HEK293 (cell line): Measurements from ENCODE around the gene GFOD1.

Experiments
- CTCF ChIA-PET: fragments of 350-600 bp; formaldehyde crosslinking; extraction: SDS; loops from one replicate; lab custom pipeline; 2021; ENCODE audit warnings: antibody characterized with exemption; lab: Yijun Ruan, JAX
- POLR2A ChIA-PET: fragments of 300-600 bp; formaldehyde crosslinking; extraction: SDS; loops from one replicate; lab custom pipeline; 2020; ENCODE audit warnings: antibody characterized with exemption, inconsistent platforms; lab: Yijun Ruan, JAX
- H3K27ac ChIP-seq: fragments of 200-500 bp; sonication (Bioruptor generic); 2 replicates; pipeline ENCODE4 v1.5.1; 2014; ENCODE audit warnings: low read depth, low read length, control low read depth, inconsistent platforms; ENCODE audit errors: extremely low read depth
- H3K36me3 ChIP-seq, 2 experiments: fragments of 200-500 bp in 1 of 2; sonication (Bioruptor generic) in 1 of 2; 1 replicate in 1 of 2; 2 replicates in 1 of 2; pipeline ENCODE4 v1.5.1; 2014 to 2017; ENCODE audit warnings: inconsistent platforms in 2 of 2, low read length in 2 of 2; ENCODE audit not compliant: control insufficient read depth in 2 of 2, insufficient read depth in 1 of 2
- H3K4me1 ChIP-seq: fragments of 200-500 bp; sonication (Bioruptor generic); 2 replicates; pipeline ENCODE4 v1.5.1; 2014; ENCODE audit warnings: mild to moderate bottlenecking, low read length, inconsistent platforms; ENCODE audit not compliant: control insufficient read depth, insufficient read depth
- H3K4me3 ChIP-seq: 2 replicates; pipeline ENCODE4 v1.5.1; 2011; ENCODE audit warnings: low read depth, mild to moderate bottlenecking, control low read depth, low read length, moderate library complexity
- H3K9me3 ChIP-seq: fragments of 200-500 bp; sonication (Bioruptor generic); 2 replicates; pipeline ENCODE4 v1.5.1; 2014; ENCODE audit warnings: low read depth, low read length, inconsistent platforms; ENCODE audit not compliant: control insufficient read depth, insufficient read depth
- BCL11A ChIP-seq: fragments of 450-650 bp; formaldehyde crosslinking; IDR thresholded peaks from 2 replicates; pipeline ENCODE4 v1.5.1; 2016; ENCODE audit warnings: low read depth, missing biosample characterization, missing genetic modification characterization
- GLI2 ChIP-seq: fragments of 450-650 bp; formaldehyde crosslinking; IDR thresholded peaks from 2 replicates; pipeline ENCODE4; 2017; ENCODE audit warnings: missing biosample characterization, missing genetic modification characterization, low read depth, borderline replicate concordance
- GLIS1 ChIP-seq: fragments of 450-650 bp; formaldehyde crosslinking; IDR thresholded peaks from 2 replicates; pipeline ENCODE4 v1.5.1; 2016; ENCODE audit warnings: missing biosample characterization, missing genetic modification characterization
- HOXA7 ChIP-seq: sonication (generic); formaldehyde crosslinking; IDR thresholded peaks from 2 replicates; pipeline ENCODE4 v1.8.1; 2022; ENCODE audit warnings: missing genetic modification reagents, borderline replicate concordance
- IKZF3 ChIP-seq: fragments of 450-650 bp; IDR thresholded peaks from 2 replicates; pipeline ENCODE4 v1.5.0; 2018; ENCODE audit warnings: missing biosample characterization, mild to moderate bottlenecking, missing genetic modification characterization, moderate library complexity
- KLF8 ChIP-seq: fragments of 450-650 bp; formaldehyde crosslinking; IDR thresholded peaks from 2 replicates; pipeline ENCODE4 v1.5.1; 2016; ENCODE audit warnings: missing biosample characterization, missing genetic modification characterization
- PRDM1 ChIP-seq: fragments of 450-650 bp; formaldehyde crosslinking; IDR thresholded peaks from 2 replicates; pipeline ENCODE4; 2016; ENCODE audit warnings: missing biosample characterization, missing genetic modification characterization
- REPIN1 ChIP-seq: fragments of 450-650 bp; formaldehyde crosslinking; IDR thresholded peaks from 2 replicates; pipeline ENCODE4 v1.5.1; 2017; ENCODE audit warnings: missing biosample characterization, missing genetic modification characterization, low read depth
- TRIM28 ChIP-seq: IDR thresholded peaks from 2 replicates; pipeline ENCODE4 v1.6.1; 2011; ENCODE audit warnings: low read length, control low read depth, borderline replicate concordance
- WT1 ChIP-seq: fragments of 450-650 bp; formaldehyde crosslinking; IDR thresholded peaks from 2 replicates; pipeline ENCODE4 v1.5.1; 2016; ENCODE audit warnings: missing biosample characterization, missing genetic modification characterization
- YY2 ChIP-seq: fragments of 450-650 bp; formaldehyde crosslinking; IDR thresholded peaks from 2 replicates; pipeline ENCODE4 v1.5.1; 2016; ENCODE audit warnings: missing biosample characterization, missing genetic modification characterization
- ZIC2 ChIP-seq: fragments of 450-650 bp; formaldehyde crosslinking; IDR thresholded peaks from 2 replicates; pipeline ENCODE4 v1.5.1; 2016; ENCODE audit warnings: missing biosample characterization, missing genetic modification characterization
- ZNF140 ChIP-seq: fragments of 450-650 bp; formaldehyde crosslinking; IDR thresholded peaks from 2 replicates; pipeline ENCODE4 v1.5.1; 2016; ENCODE audit warnings: missing biosample characterization, missing genetic modification characterization
- ZNF174 ChIP-seq: fragments of 450-650 bp; formaldehyde crosslinking; IDR thresholded peaks from 2 replicates; pipeline ENCODE4 v1.5.0; 2017; ENCODE audit warnings: missing biosample characterization, mild to moderate bottlenecking, missing genetic modification characterization
- ZNF19 ChIP-seq: fragments of 450-650 bp; formaldehyde crosslinking; IDR thresholded peaks from 2 replicates; pipeline ENCODE4; 2016; ENCODE audit warnings: missing biosample characterization, missing genetic modification characterization, low read depth
- ZNF214 ChIP-seq: fragments of 450-650 bp; formaldehyde crosslinking; IDR thresholded peaks from 2 replicates; pipeline ENCODE4 v1.5.1; 2017; ENCODE audit warnings: missing biosample characterization, mild to moderate bottlenecking, missing genetic modification characterization, borderline replicate concordance
- ZNF248 ChIP-seq: fragments of 450-650 bp; formaldehyde crosslinking; IDR thresholded peaks from 2 replicates; pipeline ENCODE4 v1.5.1; 2017; ENCODE audit warnings: missing biosample characterization, missing genetic modification characterization
- ZNF274 ChIP-seq, 2 experiments: fragments of 200-500 bp in 1 of 2; fragments of 450-650 bp in 1 of 2; sonication (Bioruptor generic) in 1 of 2; formaldehyde crosslinking in 1 of 2; IDR thresholded peaks; 2 replicates each; pipeline versions ENCODE4 v1.5.1 to v1.6.1; 2014 to 2016; ENCODE audit warnings: borderline replicate concordance in 1 of 2, inconsistent platforms in 1 of 2, low read length in 1 of 2, missing biosample characterization in 1 of 2, missing genetic modification characterization in 1 of 2
- ZNF501 ChIP-seq: fragments of 450-650 bp; formaldehyde crosslinking; IDR thresholded peaks from 2 replicates; pipeline ENCODE4 v1.5.1; 2016; ENCODE audit warnings: missing biosample characterization, missing genetic modification characterization
- ZNF560 ChIP-seq: fragments of 450-650 bp; formaldehyde crosslinking; IDR thresholded peaks from 2 replicates; pipeline ENCODE4 v1.5.1; 2017; ENCODE audit warnings: missing biosample characterization, missing genetic modification characterization, borderline replicate concordance
- ZNF623 ChIP-seq: fragments of 450-650 bp; formaldehyde crosslinking; IDR thresholded peaks from 2 replicates; pipeline ENCODE4 v1.5.1; 2016; ENCODE audit warnings: missing biosample characterization, missing genetic modification characterization
- ZNF701 ChIP-seq: fragments of 450-650 bp; formaldehyde crosslinking; IDR thresholded peaks from 2 replicates; pipeline ENCODE4 v1.5.1; 2016; ENCODE audit warnings: missing biosample characterization, missing genetic modification characterization
- ZNF777 ChIP-seq: fragments of 450-650 bp; formaldehyde crosslinking; IDR thresholded peaks from 2 replicates; pipeline ENCODE4 v1.5.1; 2017; ENCODE audit warnings: missing biosample characterization, missing genetic modification characterization, borderline replicate concordance
- ZNF830 ChIP-seq: fragments of 450-650 bp; IDR thresholded peaks from 2 replicates; pipeline ENCODE4 v1.5.0; 2018; ENCODE audit warnings: missing biosample characterization, missing genetic modification characterization, low read depth, mild to moderate bottlenecking, moderate library complexity
- TF ChIP-seq, protein P1 (sequence below): fragments of 450-650 bp; formaldehyde crosslinking; IDR thresholded peaks from 2 replicates; pipeline ENCODE4 v1.5.1; 2016; ENCODE audit warnings: missing biosample characterization, missing genetic modification characterization
- TF ChIP-seq, protein P2 (sequence below): IDR thresholded peaks from 2 replicates; pipeline ENCODE4 v1.6.1; 2011; ENCODE audit warnings: mild to moderate bottlenecking, low read depth, low read length, borderline replicate concordance
- TF ChIP-seq, protein P3 (sequence below): fragments of 450-650 bp; formaldehyde crosslinking; IDR thresholded peaks from 2 replicates; pipeline ENCODE4 v1.5.1; 2016; ENCODE audit warnings: missing biosample characterization, missing genetic modification characterization
- TF ChIP-seq, protein P4 (sequence below): fragments of 450-650 bp; formaldehyde crosslinking; IDR thresholded peaks from 2 replicates; pipeline ENCODE4 v1.5.1; 2016; ENCODE audit warnings: missing biosample characterization, missing genetic modification characterization

Gene GFOD1

DNA sequence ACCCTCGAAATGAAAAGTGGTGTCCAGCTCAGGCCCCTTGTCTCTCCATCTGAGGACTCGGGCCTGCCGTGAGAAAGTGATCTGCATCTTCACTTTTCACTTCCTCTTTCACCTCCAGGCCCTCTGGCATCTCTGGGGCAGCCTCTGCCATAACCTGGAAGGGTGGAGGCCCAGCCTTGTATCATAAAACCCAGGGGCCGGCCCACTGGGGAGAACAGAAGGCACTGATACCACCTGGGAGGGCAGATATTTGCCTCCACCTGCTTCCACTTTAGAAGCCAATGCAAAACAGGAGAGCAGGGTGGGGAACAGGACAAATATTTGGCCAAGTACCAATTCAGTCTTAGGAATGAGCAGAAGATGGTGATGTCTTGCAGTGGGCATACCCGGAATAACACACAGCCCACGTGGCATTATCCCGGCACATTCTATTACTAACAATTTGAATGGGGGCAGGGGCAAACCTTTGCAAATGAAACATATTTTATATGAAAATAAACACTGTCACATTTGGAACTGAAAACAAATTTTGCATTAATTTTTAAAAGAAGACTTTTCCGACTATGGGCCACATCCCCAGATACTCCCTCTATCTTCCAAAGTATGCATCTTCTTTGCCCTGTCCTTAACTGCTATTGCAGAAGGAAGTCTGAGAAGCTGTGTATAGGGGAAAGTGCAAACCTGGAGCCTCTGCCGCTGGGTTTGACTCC is 89.9 kb downstream of the GFOD1 start:
- H3K36me3 ChIP-seq: no peaks in the 10 kb centered on the region
- H3K27ac ChIP-seq: no peak overlapping the region; the same call in 1 of the 2 replicates
- H3K4me3 ChIP-seq: no peak overlapping the region
- H3K4me1 ChIP-seq: peaks cover 30% of the 10 kb centered on the region
- no peaks in the 10 kb centered on the region for H3K9me3 ChIP-seq
- CTCF ChIA-PET: interaction anchor here (0.6 to 1.6 kb wide), 6 partner anchors 18 to 835 kb away, joined by 3 to 7 read pairs (median 3); no protein-coding TSS in a partner anchor
- POLR2A ChIA-PET: no interaction called here
- TF ChIP-seq ZNF174 (tag by site-specific recombination) (no peak), IKZF3 (tag by site-specific recombination) (no peak), ZNF560 (no peak), ZNF701 (tag by site-specific recombination) (no peak), ZNF274 (IDR thresholded peaks at IDR 0.05; ENCODE audit: low read length) (no peak), ZNF274 (tag by site-specific recombination; IDR thresholded peaks at IDR 0.05; ENCODE audit: borderline replicate concordance) (no peak), ZIC2 (tag by site-specific recombination) (no peak), ZNF214 (tag by site-specific recombination) (no peak), WT1 (no peak), TRIM28 (no peak), GLIS1 (peak; percentile 72), ZNF623 (tag by site-specific recombination) (no peak), HOXA7 (CRISPR knock-in tag) (no peak), PRDM1 (0 out of 2 replicates have a peak, but pooled peaks have one; percentile 47), ZNF501 (tag by site-specific recombination) (no peak), YY2 (no peak), ZNF19 (tag by site-specific recombination) (no peak), GLI2 (tag by site-specific recombination) (no peak), ZNF248 (tag by site-specific recombination) (no peak), ZNF830 (tag by site-specific recombination) (no peak), BCL11A (no peak), ZNF140 (tag by site-specific recombination) (no peak), KLF8 (tag by site-specific recombination) (no peak), ZNF777 (tag by site-specific recombination) (no peak), REPIN1 (no peak)
- TF ChIP-seq, protein P1, sequence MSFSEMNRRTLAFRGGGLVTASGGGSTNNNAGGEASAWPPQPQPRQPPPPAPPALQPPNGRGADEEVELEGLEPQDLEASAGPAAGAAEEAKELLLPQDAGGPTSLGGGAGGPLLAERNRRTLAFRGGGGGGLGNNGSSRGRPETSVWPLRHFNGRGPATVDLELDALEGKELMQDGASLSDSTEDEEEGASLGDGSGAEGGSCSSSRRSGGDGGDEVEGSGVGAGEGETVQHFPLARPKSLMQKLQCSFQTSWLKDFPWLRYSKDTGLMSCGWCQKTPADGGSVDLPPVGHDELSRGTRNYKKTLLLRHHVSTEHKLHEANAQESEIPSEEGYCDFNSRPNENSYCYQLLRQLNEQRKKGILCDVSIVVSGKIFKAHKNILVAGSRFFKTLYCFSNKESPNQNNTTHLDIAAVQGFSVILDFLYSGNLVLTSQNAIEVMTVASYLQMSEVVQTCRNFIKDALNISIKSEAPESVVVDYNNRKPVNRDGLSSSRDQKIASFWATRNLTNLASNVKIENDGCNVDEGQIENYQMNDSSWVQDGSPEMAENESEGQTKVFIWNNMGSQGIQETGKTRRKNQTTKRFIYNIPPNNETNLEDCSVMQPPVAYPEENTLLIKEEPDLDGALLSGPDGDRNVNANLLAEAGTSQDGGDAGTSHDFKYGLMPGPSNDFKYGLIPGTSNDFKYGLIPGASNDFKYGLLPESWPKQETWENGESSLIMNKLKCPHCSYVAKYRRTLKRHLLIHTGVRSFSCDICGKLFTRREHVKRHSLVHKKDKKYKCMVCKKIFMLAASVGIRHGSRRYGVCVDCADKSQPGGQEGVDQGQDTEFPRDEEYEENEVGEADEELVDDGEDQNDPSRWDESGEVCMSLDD (tag by site-specific recombination): no peak
- TF ChIP-seq, protein P2, sequence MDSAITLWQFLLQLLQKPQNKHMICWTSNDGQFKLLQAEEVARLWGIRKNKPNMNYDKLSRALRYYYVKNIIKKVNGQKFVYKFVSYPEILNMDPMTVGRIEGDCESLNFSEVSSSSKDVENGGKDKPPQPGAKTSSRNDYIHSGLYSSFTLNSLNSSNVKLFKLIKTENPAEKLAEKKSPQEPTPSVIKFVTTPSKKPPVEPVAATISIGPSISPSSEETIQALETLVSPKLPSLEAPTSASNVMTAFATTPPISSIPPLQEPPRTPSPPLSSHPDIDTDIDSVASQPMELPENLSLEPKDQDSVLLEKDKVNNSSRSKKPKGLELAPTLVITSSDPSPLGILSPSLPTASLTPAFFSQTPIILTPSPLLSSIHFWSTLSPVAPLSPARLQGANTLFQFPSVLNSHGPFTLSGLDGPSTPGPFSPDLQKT: no peak
- TF ChIP-seq, protein P3, sequence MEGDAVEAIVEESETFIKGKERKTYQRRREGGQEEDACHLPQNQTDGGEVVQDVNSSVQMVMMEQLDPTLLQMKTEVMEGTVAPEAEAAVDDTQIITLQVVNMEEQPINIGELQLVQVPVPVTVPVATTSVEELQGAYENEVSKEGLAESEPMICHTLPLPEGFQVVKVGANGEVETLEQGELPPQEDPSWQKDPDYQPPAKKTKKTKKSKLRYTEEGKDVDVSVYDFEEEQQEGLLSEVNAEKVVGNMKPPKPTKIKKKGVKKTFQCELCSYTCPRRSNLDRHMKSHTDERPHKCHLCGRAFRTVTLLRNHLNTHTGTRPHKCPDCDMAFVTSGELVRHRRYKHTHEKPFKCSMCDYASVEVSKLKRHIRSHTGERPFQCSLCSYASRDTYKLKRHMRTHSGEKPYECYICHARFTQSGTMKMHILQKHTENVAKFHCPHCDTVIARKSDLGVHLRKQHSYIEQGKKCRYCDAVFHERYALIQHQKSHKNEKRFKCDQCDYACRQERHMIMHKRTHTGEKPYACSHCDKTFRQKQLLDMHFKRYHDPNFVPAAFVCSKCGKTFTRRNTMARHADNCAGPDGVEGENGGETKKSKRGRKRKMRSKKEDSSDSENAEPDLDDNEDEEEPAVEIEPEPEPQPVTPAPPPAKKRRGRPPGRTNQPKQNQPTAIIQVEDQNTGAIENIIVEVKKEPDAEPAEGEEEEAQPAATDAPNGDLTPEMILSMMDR (tag by site-specific recombination): 0 out of 2 replicates have a peak, but pooled peaks have one; percentile 22
- TF ChIP-seq, protein P4, sequence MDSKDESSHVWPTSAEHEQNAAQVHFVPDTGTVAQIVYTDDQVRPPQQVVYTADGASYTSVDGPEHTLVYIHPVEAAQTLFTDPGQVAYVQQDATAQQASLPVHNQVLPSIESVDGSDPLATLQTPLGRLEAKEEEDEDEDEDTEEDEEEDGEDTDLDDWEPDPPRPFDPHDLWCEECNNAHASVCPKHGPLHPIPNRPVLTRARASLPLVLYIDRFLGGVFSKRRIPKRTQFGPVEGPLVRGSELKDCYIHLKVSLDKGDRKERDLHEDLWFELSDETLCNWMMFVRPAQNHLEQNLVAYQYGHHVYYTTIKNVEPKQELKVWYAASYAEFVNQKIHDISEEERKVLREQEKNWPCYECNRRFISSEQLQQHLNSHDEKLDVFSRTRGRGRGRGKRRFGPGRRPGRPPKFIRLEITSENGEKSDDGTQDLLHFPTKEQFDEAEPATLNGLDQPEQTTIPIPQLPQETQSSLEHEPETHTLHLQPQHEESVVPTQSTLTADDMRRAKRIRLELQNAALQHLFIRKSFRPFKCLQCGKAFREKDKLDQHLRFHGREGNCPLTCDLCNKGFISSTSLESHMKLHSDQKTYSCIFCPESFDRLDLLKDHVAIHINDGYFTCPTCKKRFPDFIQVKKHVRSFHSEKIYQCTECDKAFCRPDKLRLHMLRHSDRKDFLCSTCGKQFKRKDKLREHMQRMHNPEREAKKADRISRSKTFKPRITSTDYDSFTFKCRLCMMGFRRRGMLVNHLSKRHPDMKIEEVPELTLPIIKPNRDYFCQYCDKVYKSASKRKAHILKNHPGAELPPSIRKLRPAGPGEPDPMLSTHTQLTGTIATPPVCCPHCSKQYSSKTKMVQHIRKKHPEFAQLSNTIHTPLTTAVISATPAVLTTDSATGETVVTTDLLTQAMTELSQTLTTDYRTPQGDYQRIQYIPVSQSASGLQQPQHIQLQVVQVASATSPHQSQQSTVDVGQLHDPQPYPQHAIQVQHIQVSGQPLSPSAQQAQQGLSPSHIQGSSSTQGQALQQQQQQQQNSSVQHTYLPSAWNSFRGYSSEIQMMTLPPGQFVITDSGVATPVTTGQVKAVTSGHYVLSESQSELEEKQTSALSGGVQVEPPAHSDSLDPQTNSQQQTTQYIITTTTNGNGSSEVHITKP: peak; percentile 50; the same call in 1 of the 2 replicates
